ENCODE results near the gene TACC3. TPM values are rescaled to one million over a fixed set of nuclear protein-coding genes. Genes with fewer than 3 reads are reported as not detected.
A peak's percentile ranks its signal among the peaks of the same experiment; 100 is the strongest.

Gene TACC3
- total and polyA plus RNA-seq, 5 experiments from 2014 or later, result 38.7 to 150 (median 91.6) TPM

DNA sequence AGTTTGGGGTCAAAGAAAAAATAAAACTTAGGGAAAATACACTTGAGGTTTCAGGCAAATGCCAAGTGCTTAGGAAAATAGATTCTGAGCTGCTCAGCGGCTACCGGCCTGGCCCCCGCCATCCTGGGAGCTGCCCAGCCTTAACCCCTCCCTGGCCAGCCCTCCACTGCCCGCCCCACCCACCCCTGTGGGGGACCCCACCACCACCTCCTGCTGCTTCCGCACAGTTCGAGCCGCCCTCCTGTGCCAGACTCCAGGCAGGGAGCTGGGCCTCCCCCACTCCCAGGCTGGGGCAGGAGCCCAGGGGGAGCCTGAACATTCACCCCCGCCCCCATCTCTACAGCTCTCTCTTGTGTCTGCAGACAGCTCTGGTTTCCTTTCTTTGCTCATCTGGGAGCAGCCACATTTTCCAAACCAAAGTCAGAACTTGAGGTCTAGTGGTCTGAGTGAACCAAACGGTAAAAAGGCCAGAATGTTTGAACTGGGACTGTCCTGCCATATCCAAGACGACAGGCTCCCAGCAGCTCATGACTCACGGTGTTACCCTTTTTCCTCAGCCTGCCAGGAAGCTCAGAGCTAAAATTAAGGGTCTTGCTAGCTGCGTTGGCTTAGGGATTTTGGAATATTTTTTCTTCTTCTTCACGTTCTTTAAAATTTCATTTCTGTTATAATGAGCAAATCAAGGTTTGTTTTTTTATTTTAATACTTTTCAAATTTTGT, 67.1 kb downstream of the TACC3 start:
- Mint-ChIP-seq H3K9me3 (no peaks in the 10 kb centered on the region), H3K4me3 (no peak overlapping the region), H3K27ac (no peak overlapping the region), H3K27me3 (peaks cover 0 to 2% (median 0%) of the 10 kb centered on the region in 5 donors), H3K4me1 (no peaks in the 10 kb centered on the region), H3K36me3 (no peaks in the 10 kb centered on the region)
- no peak for ATAC-seq
- no peak for DNase-seq
- POLR2A ChIA-PET, result no interaction called here

- Mint-ChIP-seq H3K4me3 (no peak overlapping the region), H3K27ac (no peak overlapping the region), H3K4me1 (peaks cover 0 to 2% (median 0%) of the 10 kb centered on the region in 4 donors), H3K36me3 (no peaks in the 10 kb centered on the region), H3K27me3 (peaks cover 0 to 2% (median 0%) of the 10 kb centered on the region in 5 donors), H3K9me3 (no peaks in the 10 kb centered on the region)
- POLR2A ChIA-PET, result no interaction called here
- ATAC-seq (no peak), DNase-seq (no peak)
Measured at GRCh38 chr4:1789552-1789951, 68.2 kb downstream of the TACC3 start.

DNA sequence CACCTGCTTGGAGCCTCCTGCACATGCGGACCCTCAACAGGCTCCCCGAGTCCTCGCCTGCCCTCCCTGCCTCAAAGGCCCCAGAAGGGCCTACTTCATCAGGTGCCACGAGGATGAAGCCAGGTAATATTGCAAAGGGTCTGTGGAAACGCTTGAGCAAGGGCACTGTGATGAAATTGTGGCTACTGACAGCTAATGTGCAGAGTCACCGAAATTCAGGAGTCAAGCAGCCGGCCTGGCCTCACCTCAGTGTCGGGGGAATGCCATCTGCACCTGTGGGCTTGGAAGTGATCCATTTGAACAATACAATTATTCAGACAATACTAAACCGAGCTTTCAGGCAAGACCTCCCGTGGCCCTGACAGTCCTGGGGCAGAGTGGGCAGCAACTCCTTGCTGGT, 68.7 kb downstream of the TACC3 start:
- H3K27ac Mint-ChIP-seq, result no peak overlapping the region
- no peaks in the 10 kb centered on the region for H3K36me3 Mint-ChIP-seq
- H3K4me1 Mint-ChIP-seq, result peaks cover 0 to 2% (median 0%) of the 10 kb centered on the region in 4 donors
- POLR2A ChIA-PET, result no interaction called here
- peaks cover 0 to 2% (median 0%) of the 10 kb centered on the region in 5 donors for H3K27me3 Mint-ChIP-seq
- ATAC-seq, result no peak
- no peak for DNase-seq
- H3K9me3 Mint-ChIP-seq, result no peaks in the 10 kb centered on the region
- no peak overlapping the region for H3K4me3 Mint-ChIP-seq

- H3K4me3 Mint-ChIP-seq, result peak overlapping the region; percentile 49 to 78 (median 60)
- POLR2A ChIA-PET, result interaction anchor here (0.5 kb wide), 1 partner anchor 581 kb away, joined by 5 read pairs; no protein-coding TSS in a partner anchor
- H3K36me3 Mint-ChIP-seq, result no peaks in the 10 kb centered on the region
- peaks cover 0 to 16% (median 7%) of the 10 kb centered on the region in 5 donors for H3K27me3 Mint-ChIP-seq
- no peaks in the 10 kb centered on the region for H3K9me3 Mint-ChIP-seq
- H3K4me1 Mint-ChIP-seq, result peaks cover 0 to 2% (median 0%) of the 10 kb centered on the region in 4 donors
- ATAC-seq (no peak), DNase-seq (no peak)
- H3K27ac Mint-ChIP-seq, result no peak overlapping the region
Measured at GRCh38 chr4:1792158-1792831, 71.0 kb downstream of the TACC3 start.

GRCh38 chr4:1792832-1793495, 71.6 kb downstream of the TACC3 start, which contains the start of gene FGFR3:
Gene FGFR3 (plus strand): TSS chr4:1793293. CDS start chr4:1793935, 642 bp downstream.
- no peak within 1 kb of the TSS for H3K27ac Mint-ChIP-seq

DNA sequence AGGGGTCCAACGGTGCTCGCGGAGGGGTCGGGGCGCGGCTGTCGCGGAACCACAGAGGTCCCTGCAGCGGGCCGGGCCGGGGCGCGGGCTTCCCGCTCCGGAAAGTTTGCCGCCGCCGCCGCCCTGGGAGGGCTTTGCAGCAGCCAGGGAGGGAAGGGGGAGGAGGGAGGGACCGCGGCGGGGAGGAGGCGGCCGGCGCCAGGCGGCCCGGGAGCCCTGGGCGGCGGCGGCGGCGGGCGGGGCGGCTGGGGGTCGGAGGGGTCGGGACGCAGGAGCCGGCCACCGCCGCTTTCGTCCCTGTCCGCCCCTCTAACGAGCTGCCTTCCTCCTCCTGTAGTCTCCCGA, 72.1 kb downstream of the TACC3 start:
- Mint-ChIP-seq H3K4me1 (peaks cover 0 to 2% (median 0%) of the 10 kb centered on the region in 4 donors), H3K36me3 (no peaks in the 10 kb centered on the region), H3K4me3 (peak overlapping the region in 1 of 10 donors; percentile 35), H3K27ac (no peak overlapping the region), H3K9me3 (no peaks in the 10 kb centered on the region), H3K27me3 (peaks cover 0 to 17% (median 7%) of the 10 kb centered on the region in 5 donors)
- DNase-seq (peak in 6 of 10 donors; percentile 18 to 46 (median 38)), ATAC-seq (peak; percentile 54 to 63)
- POLR2A ChIA-PET, result no interaction called here

More at GRCh38 chr4:1792832-1793495, 71.6 kb downstream of the TACC3 start, which contains the start of gene FGFR3:
- no peaks in the 10 kb centered on the region for H3K36me3 Mint-ChIP-seq
- peak; percentile 77 to 78 for ATAC-seq
- H3K27me3 Mint-ChIP-seq, result peaks cover 0 to 16% (median 7%) of the 10 kb centered on the region in 5 donors
- peak within 1 kb of the TSS in 9 of 10 donors; percentile 49 to 78 (median 58) for H3K4me3 Mint-ChIP-seq
- no peaks in the 10 kb centered on the region for H3K9me3 Mint-ChIP-seq
- H3K4me1 Mint-ChIP-seq, result peaks cover 0 to 2% (median 0%) of the 10 kb centered on the region in 4 donors
- POLR2A ChIA-PET, result interaction anchor here (0.5 kb wide), 1 partner anchor 582 kb away, joined by 5 read pairs; no protein-coding TSS in a partner anchor
- DNase-seq, result peak in 7 of 10 donors; percentile 8 to 65 (median 34)

DNA sequence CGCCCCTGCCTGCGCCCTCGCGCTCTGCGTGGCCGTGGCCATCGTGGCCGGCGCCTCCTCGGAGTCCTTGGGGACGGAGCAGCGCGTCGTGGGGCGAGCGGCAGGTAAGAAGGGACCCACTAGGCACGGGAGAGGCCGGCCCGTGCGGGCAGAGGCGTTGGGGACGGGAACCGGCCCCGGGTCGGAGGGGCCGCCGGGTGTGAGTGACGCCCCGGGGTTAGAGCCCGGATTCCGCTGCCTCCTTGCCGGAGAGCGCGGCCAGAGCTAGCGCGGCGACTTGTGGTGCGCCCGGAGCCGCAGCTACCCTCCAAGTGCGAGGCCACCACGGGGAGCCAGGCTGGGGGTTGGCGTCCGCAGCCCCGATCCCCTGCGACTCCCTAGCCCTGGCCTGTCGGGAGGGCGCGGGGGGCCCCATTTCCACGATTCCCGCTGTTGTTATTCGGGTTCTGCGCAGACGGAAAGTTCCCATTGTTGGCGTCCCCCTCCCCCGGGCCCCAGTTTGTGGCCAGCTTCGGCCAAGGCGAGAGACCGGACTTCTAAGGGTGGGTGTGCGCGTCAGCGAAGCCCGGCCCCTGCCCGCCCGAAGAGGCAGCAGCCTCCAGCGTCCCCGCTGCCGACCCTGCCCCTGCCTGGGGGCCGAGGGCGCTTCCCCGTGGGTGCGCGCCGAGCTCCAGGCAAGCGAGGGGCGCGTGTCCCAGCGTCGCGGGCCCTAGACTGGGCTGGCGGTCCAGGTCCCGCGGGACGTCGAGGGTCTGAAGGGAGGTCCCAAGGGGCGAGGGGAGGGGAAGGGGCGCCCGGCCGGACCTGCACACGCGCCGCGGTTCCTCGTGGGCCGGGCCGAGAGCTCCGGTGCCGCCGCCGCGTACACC, 72.9 kb downstream of the TACC3 start:
- Mint-ChIP-seq H3K27ac (no peak overlapping the region), H3K27me3 (peaks cover 2 to 23% (median 10%) of the 10 kb centered on the region in 5 donors), H3K4me1 (peaks cover 0 to 2% (median 0%) of the 10 kb centered on the region in 4 donors), H3K4me3 (peak overlapping the region in 4 of 10 donors; percentile 26 to 54 (median 34)), H3K9me3 (no peaks in the 10 kb centered on the region), H3K36me3 (no peaks in the 10 kb centered on the region)
- DNase-seq (peak in 1 of 10 donors; percentile 11), ATAC-seq (peak in 1 of 2 donors; percentile 12)
- POLR2A ChIA-PET, result interaction anchor here (0.5 kb wide), 1 partner anchor 81 kb away, joined by 3 read pairs; no protein-coding TSS in a partner anchor

Other genes starting within 250 kb of the TACC3 start
- gene FAM53A, start 37.2 kb upstream of the TACC3 start, total RNA-seq, result 1 to 10 TPM; 1.1 to 1.3 TPM
- 1 to 10 TPM in 2 of 3 donors, under 1 TPM in 1; 0.64 to 1.7 (median 1.2) TPM for gene FAM53A, start 37.2 kb upstream of the TACC3 start, polyA plus RNA-seq
- gene SLBP, start 9.2 kb upstream of the TACC3 start, total RNA-seq, result 10 to 100 TPM; 32.5 to 33.9 TPM
- 10 to 100 TPM; 42.6 to 49.3 (median 46.6) TPM for gene SLBP, start 9.2 kb upstream of the TACC3 start, polyA plus RNA-seq
- gene TMEM129, start 198 bp upstream of the TACC3 start, total RNA-seq, result 10 to 100 TPM; 34.0 to 35.2 TPM
- 10 to 100 TPM; 26.9 to 41.7 (median 28.4) TPM for gene TMEM129, start 198 bp upstream of the TACC3 start, polyA plus RNA-seq
- gene FGFR3, start 71.8 kb downstream of the TACC3 start, total RNA-seq, result not detected
- under 1 TPM in 1 of 3 donors, not detected in 2; 0.19 TPM for gene FGFR3, start 71.8 kb downstream of the TACC3 start, polyA plus RNA-seq
- gene LETM1, start 134.6 kb downstream of the TACC3 start, total RNA-seq, result 10 to 100 TPM; 39.5 to 41.9 TPM
- 10 to 100 TPM; 10.8 to 12.9 (median 11.1) TPM for gene LETM1, start 134.6 kb downstream of the TACC3 start, polyA plus RNA-seq
- gene NSD2, start 149.9 kb downstream of the TACC3 start, total RNA-seq, result 10 to 100 TPM; 33.3 to 37.4 TPM
- 1 to 10 TPM; 3.8 to 5.4 (median 3.9) TPM for gene NSD2, start 149.9 kb downstream of the TACC3 start, polyA plus RNA-seq

All from naive thymus-derived CD8-positive, alpha-beta T cell (primary cell).